Measurements from ENCODE around the gene RBBP8NL. TPM values are rescaled to one million over a fixed set of nuclear protein-coding genes. Genes with fewer than 3 reads are reported as not detected.

The RBBP8NL gene
- total RNA-seq, 4 donors from 2014 or later = 1.1 to 6.0 (median 4.6) TPM

GRCh38 chr20:62408640-62409039 is 18.7 kb downstream of the RBBP8NL start:
- peak overlapping the region in 1 of 3 donors; percentile 84 for H3K27ac ChIP-seq
- intact Hi-C loops (cut with DNase I) = loop anchor here (5.0 kb wide), 1 partner anchor 171 kb away; the partner anchor contains the start of gene OSBPL2
- H3K9me3 ChIP-seq = no peaks in the 10 kb centered on the region
- H3K4me1 ChIP-seq = peaks cover 36 to 47% of the 10 kb centered on the region in 2 donors
- H3K36me3 ChIP-seq = no peaks in the 10 kb centered on the region
- H3K4me3 ChIP-seq (replicated peaks in 1 of 3) = no peak overlapping the region
- H3K27me3 ChIP-seq = no peaks in the 10 kb centered on the region
- DNase-seq = no peak
- WGBS, 2 donors = 79 to 87% methylated on average over 10 to 12 of the region's 12 CpGs
- TF ChIP-seq POLR2A (IDR thresholded peaks at IDR 0.05) (no peak), CTCF (IDR thresholded peaks at IDR 0.05) (no peak)

GRCh38 chr20:62408055-62408454 is 19.3 kb downstream of the RBBP8NL start:
- 85 to 94% methylated on average over 13 of the region's 15 CpGs for WGBS, 2 donors
- Histone ChIP-seq H3K27me3 (no peaks in the 10 kb centered on the region), H3K4me3 (replicated peaks in 1 of 3) (no peak overlapping the region), H3K36me3 (no peaks in the 10 kb centered on the region), H3K27ac (peak overlapping the region in 1 of 3 donors; percentile 7), H3K4me1 (peaks cover 36 to 47% of the 10 kb centered on the region in 2 donors), H3K9me3 (no peaks in the 10 kb centered on the region)
- DNase-seq = no peak
- TF ChIP-seq POLR2A (IDR thresholded peaks at IDR 0.05) (no peak), CTCF (IDR thresholded peaks at IDR 0.05) (no peak)
- intact Hi-C loops (cut with DNase I) = loop anchor here (5.0 kb wide), 1 partner anchor 171 kb away; the partner anchor contains the start of gene OSBPL2

- Histone ChIP-seq H3K4me3 (replicated peaks in 1 of 3) (peak within 1 kb of the TSS; percentile 43 to 67 (median 49)), H3K27ac (peak within 1 kb of the TSS in 2 of 3 donors; percentile 7 to 32), H3K9me3 (no peaks in the 10 kb centered on the region), H3K36me3 (no peaks in the 10 kb centered on the region), H3K4me1 (peaks cover 36 to 47% of the 10 kb centered on the region in 2 donors), H3K27me3 (no peaks in the 10 kb centered on the region)
- peak; percentile 94 to 95 for DNase-seq
- intact Hi-C loops (cut with DNase I) = loop anchor here (5.0 kb wide), 1 partner anchor 170 kb away; the partner anchor contains the start of gene OSBPL2
- 16 to 93% methylated on average over 2 to 20 of the region's 73 CpGs for WGBS, 2 donors
- peak in 2 of 6 experiments; percentile 35 to 36 for TF ChIP-seq CTCF (IDR thresholded peaks at IDR 0.05)
- TF ChIP-seq POLR2A (IDR thresholded peaks at IDR 0.05) = peak in 1 of 2 donors; percentile 68
These were observed 19.9 kb downstream of the RBBP8NL start, which contains the start of gene CABLES2 for GRCh38 chr20:62407221-62407992. Gene CABLES2 (minus strand): TSS chr20:62407285. CDS start chr20:62407276, 9 bp downstream.

- intact Hi-C loops (cut with DNase I) = loop anchor here (5.0 kb wide), 1 partner anchor 169 kb away; the partner anchor contains the start of gene OSBPL2
- no peaks in the 10 kb centered on the region for H3K36me3 ChIP-seq
- H3K27me3 ChIP-seq = no peaks in the 10 kb centered on the region
- no peaks in the 10 kb centered on the region for H3K9me3 ChIP-seq
- H3K4me3 ChIP-seq (replicated peaks in 1 of 3) = peak overlapping the region; percentile 43 to 67 (median 49)
- peak overlapping the region in 1 of 3 donors; percentile 28 for H3K27ac ChIP-seq
- TF ChIP-seq CTCF (IDR thresholded peaks at IDR 0.05) = no peak
- TF ChIP-seq POLR2A (IDR thresholded peaks at IDR 0.05) = no peak
- H3K4me1 ChIP-seq = peaks cover 36 to 47% of the 10 kb centered on the region in 2 donors
- 2% methylated on average over 20 of the region's 42 CpGs; no CpG with 5 or more reads in 1 of the 2 donors for WGBS, 2 donors
- peak; percentile 28 to 40 for DNase-seq
These were observed 20.6 kb downstream of the RBBP8NL start for GRCh38 chr20:62406635-62407176.
